Neuronal stem cell (in vitro differentiated cells): ENCODE measurements around the gene ZNRF1.

Experiments
- DNase-seq: peaks from one replicate; pipeline ENCODE4 v3.0.0-alpha.2; 2013; ENCODE audit warnings: low spot score
- H2AFZ ChIP-seq: one replicate; pipeline ENCODE4 v1.6.1; 2013; ENCODE audit warnings: mild to moderate bottlenecking, low read length, inconsistent platforms
- H2AK5ac ChIP-seq: 2 replicates; pipeline ENCODE4 v1.6.1; 2013; ENCODE audit warnings: low read depth, mild to moderate bottlenecking, inconsistent platforms, low read length, moderate library complexity, mixed read lengths
- H2BK120ac ChIP-seq: 2 replicates; pipeline ENCODE4 v1.6.1; 2013; ENCODE audit warnings: low read depth, mild to moderate bottlenecking, inconsistent platforms, low read length, moderate library complexity, mixed read lengths
- H2BK12ac ChIP-seq: one replicate; pipeline ENCODE4 v1.6.1; 2013; ENCODE audit warnings: low read length, inconsistent platforms
- H2BK15ac ChIP-seq: 2 replicates; pipeline ENCODE4 v1.6.1; 2013; ENCODE audit warnings: mild to moderate bottlenecking, low read length, inconsistent platforms, mixed read lengths
- H2BK5ac ChIP-seq: one replicate; pipeline ENCODE4 v1.6.1; 2013; ENCODE audit warnings: inconsistent platforms, mild to moderate bottlenecking, low read length, moderate library complexity
- H3K14ac ChIP-seq: one replicate; pipeline ENCODE4 v1.6.1; 2013; ENCODE audit warnings: low read length, inconsistent platforms
- H3K18ac ChIP-seq: 2 replicates; pipeline ENCODE4 v1.6.1; 2013; ENCODE audit warnings: low read length, inconsistent platforms
- H3K23ac ChIP-seq: 2 replicates; pipeline ENCODE4 v1.6.1; 2013; ENCODE audit warnings: low read depth, mild to moderate bottlenecking, mixed read lengths, low read length, inconsistent platforms; ENCODE audit not compliant: poor library complexity
- H3K27ac ChIP-seq: replicated peaks from 3 replicates; pipeline ENCODE4 v1.5.1; 2013; ENCODE audit warnings: low read length, inconsistent platforms
- H3K27me3 ChIP-seq, 3 experiments: 2 replicates each; pipeline ENCODE4 v1.6.1; 2013; ENCODE audit warnings: low read length in 3 of 3, mild to moderate bottlenecking in 2 of 3, inconsistent platforms in 1 of 3, low read depth in 1 of 3, mixed read lengths in 1 of 3, moderate library complexity in 1 of 3; ENCODE audit not compliant: control insufficient read depth in 3 of 3, insufficient read depth in 3 of 3
- H3K36me3 ChIP-seq, 2 donors: replicated peaks in 1 of 2; 2 replicates each; pipeline ENCODE4 v1.6.1; 2013; ENCODE audit warnings: low read length in 2 of 2; ENCODE audit not compliant: control insufficient read depth in 2 of 2, insufficient read depth in 2 of 2
- H3K4ac ChIP-seq: 2 replicates; pipeline ENCODE4 v1.6.1; 2013; ENCODE audit warnings: inconsistent platforms, mild to moderate bottlenecking, low read length, moderate library complexity
- H3K4me1 ChIP-seq, 2 donors: 1 replicate in 1 of 2; 2 replicates in 1 of 2; pipeline ENCODE4 v1.6.1; 2013; ENCODE audit warnings: low read length in 2 of 2, low read depth in 1 of 2; ENCODE audit not compliant: control insufficient read depth in 2 of 2, insufficient read depth in 1 of 2
- H3K4me2 ChIP-seq: one replicate; pipeline ENCODE4 v1.6.1; 2013; ENCODE audit warnings: mild to moderate bottlenecking, low read length, inconsistent platforms; ENCODE audit not compliant: insufficient read depth, poor library complexity, severe bottlenecking
- H3K4me3 ChIP-seq, 2 donors: 2 replicates each; pipeline ENCODE4 v1.5.1; 2013; ENCODE audit warnings: low read length in 2 of 2, mild to moderate bottlenecking in 2 of 2, inconsistent platforms in 1 of 2, moderate library complexity in 1 of 2
- H3K79me1 ChIP-seq: one replicate; pipeline ENCODE4 v1.6.1; 2013; ENCODE audit warnings: low read depth, mild to moderate bottlenecking, inconsistent platforms, low read length, moderate library complexity
- H3K9ac ChIP-seq: one replicate; pipeline ENCODE4 v1.6.1; 2013; ENCODE audit warnings: mild to moderate bottlenecking, low read depth, low read length, inconsistent platforms; ENCODE audit not compliant: poor library complexity
- H3K9me3 ChIP-seq, 2 donors: replicated peaks in 1 of 2; 2 replicates each; pipeline versions ENCODE3 to v1.6.1; 2013; ENCODE audit warnings: low read length in 2 of 2, mild to moderate bottlenecking in 2 of 2, inconsistent platforms in 1 of 2, low read depth in 1 of 2, mixed read lengths in 1 of 2, moderate library complexity in 1 of 2; ENCODE audit not compliant: control insufficient read depth in 2 of 2, insufficient read depth in 1 of 2
- H4K8ac ChIP-seq: one replicate; pipeline ENCODE4 v1.6.1; 2013; ENCODE audit warnings: low read depth, mild to moderate bottlenecking, inconsistent platforms, low read length, moderate library complexity
- H4K91ac ChIP-seq: one replicate; pipeline ENCODE4 v1.6.1; 2013; ENCODE audit warnings: low read length, low read depth, mild to moderate bottlenecking, inconsistent platforms; ENCODE audit not compliant: poor library complexity
- WGBS, 2 donors: extraction: QIAGEN DNeasy Blood & Tissue Kit; methylation state at CpG; one replicate each; pipeline ENCODE4 v1.1.7; 2013; ENCODE audit warnings: missing lambda C conversion rate in 2 of 2, mixed read lengths in 1 of 2; ENCODE audit not compliant: insufficient read length in 2 of 2, insufficient replicate concordance in 1 of 2; ENCODE audit errors: extremely low coverage in 2 of 2; 5-methylcytosine and 5-hydroxymethylcytosine counted together

The ZNRF1 gene

DNA sequence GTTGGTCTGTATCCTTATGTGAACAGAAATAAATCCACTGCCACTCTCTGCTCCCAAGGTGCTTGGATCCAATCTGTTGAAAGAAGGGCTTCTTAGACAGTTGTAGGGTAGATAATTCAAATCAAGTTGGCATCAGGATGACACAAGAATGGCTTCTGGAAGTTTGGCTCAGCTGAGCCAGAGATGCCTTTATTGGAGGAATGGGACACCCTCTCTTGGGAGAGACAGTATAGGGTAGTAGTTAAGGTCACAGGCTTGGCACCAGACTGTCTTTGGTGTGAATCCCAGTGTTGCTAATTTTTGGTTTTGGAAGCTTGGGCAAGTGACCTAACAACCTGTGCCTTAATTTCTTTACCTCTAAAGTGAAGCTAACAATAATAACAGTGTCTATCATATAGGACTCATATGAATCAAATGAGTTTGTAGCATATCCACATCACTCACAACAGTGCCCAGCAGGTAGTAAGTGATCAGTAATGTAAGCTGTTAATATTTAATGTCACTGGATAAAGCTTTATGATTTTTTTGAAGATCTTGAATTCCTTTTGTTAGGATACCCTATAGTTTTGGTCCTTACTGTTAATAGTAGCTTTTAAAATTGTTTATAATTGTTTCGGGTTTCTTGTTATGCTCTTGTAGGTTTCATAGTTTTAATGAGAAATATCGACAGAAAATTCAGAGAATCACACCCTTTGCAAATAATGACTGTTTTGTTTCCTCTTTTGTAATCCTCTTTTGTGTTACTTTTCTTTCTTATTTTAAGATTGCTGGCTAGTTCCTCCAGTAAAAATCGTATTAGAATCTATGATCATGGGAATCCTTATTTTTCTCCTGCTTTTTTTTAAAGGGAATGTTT is 19.1 kb downstream of the ZNRF1 start:
- Histone ChIP-seq H2BK12ac (no peak overlapping the region), H3K27ac (no peak overlapping the region), H3K4ac (no peak overlapping the region), H3K4me1 (no peaks in the 10 kb centered on the region), H3K36me3 (peaks cover 2 to 5% of the 10 kb centered on the region in 2 donors), H2BK5ac (no peak overlapping the region), H3K23ac (no peak overlapping the region), H2AK5ac (no peak overlapping the region), H3K9ac (no peak overlapping the region), H4K8ac (no peak overlapping the region), H3K27me3 (no peaks in the 10 kb centered on the region), H2AFZ (no peak overlapping the region), H3K4me2 (no peak overlapping the region), H2BK120ac (no peak overlapping the region), H3K9me3 (peaks cover 2 to 30% of the 10 kb centered on the region in 2 donors), H3K14ac (no peak overlapping the region), H3K79me1 (no peaks in the 10 kb centered on the region), H4K91ac (no peak overlapping the region), H3K4me3 (no peak overlapping the region), H3K18ac (no peak overlapping the region), H2BK15ac (no peak overlapping the region)
- no CpG with 5 or more reads among the region's 3 CpGs for WGBS, 2 donors
- no peak for DNase-seq

DNA sequence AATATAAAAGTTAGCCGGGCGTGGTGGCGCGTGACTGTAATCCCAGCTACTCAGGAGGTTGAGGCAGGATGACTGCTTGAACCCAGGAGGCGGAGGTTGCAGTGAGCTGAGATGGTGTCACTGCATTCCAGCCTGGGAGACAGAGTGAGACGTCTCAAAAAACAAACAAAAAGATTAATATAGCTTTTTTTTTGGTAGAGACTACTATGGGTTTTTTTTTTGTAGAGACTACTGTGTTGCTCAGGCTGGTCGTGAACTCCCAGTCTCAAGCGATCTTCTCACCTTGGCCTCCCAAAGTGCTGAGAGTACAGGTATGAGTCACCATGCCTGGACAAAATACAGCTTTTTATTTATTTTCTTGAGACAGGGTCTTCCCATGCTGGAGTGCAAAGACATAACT is 20.2 kb downstream of the ZNRF1 start:
- Histone ChIP-seq H3K9me3 (peaks cover 2 to 30% of the 10 kb centered on the region in 2 donors), H2BK120ac (no peak overlapping the region), H4K91ac (no peak overlapping the region), H3K79me1 (no peaks in the 10 kb centered on the region), H3K9ac (no peak overlapping the region), H3K27me3 (no peaks in the 10 kb centered on the region), H2BK5ac (no peak overlapping the region), H2BK12ac (no peak overlapping the region), H3K36me3 (peaks cover 2 to 5% of the 10 kb centered on the region in 2 donors), H3K23ac (no peak overlapping the region), H2AK5ac (no peak overlapping the region), H3K4ac (no peak overlapping the region), H3K4me3 (no peak overlapping the region), H3K14ac (no peak overlapping the region), H3K4me1 (no peaks in the 10 kb centered on the region), H3K18ac (no peak overlapping the region), H3K4me2 (no peak overlapping the region), H4K8ac (no peak overlapping the region), H3K27ac (no peak overlapping the region), H2BK15ac (no peak overlapping the region), H2AFZ (no peak overlapping the region)
- WGBS, 2 donors: no CpG with 5 or more reads among the region's 8 CpGs
- no peak for DNase-seq

DNA sequence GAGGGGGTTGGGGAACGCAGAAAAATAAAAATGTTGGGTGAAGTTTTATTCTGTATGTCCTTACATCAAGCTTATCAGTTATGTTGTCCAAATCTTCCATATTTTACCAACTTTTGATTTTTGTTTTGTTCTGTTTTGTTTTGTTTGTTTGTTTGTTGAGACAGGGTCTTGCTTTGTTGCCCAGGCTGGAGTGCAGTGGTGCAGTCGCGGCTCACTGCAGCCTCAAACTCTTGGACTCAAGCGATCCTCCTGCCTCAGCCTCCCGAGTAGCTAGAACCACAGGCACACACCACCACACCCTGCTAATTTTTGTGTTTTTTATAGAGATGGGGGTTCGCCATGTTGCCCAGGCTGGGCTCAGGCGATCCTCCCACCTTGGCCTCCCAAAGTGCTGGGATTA is 20.8 kb downstream of the ZNRF1 start:
- no peak for DNase-seq
- no peak overlapping the region for H3K18ac ChIP-seq
- no peaks in the 10 kb centered on the region for H3K4me1 ChIP-seq
- H3K14ac ChIP-seq: no peak overlapping the region
- H2AFZ ChIP-seq: no peak overlapping the region
- H3K27ac ChIP-seq: no peak overlapping the region
- no peak overlapping the region for H3K4ac ChIP-seq
- H4K8ac ChIP-seq: no peak overlapping the region
- no peak overlapping the region for H3K9ac ChIP-seq
- H3K9me3 ChIP-seq: peaks cover 2 to 30% of the 10 kb centered on the region in 2 donors
- no peak overlapping the region for H3K23ac ChIP-seq
- H2BK120ac ChIP-seq: no peak overlapping the region
- H2AK5ac ChIP-seq: no peak overlapping the region
- no peak overlapping the region for H3K4me2 ChIP-seq
- H3K36me3 ChIP-seq: peaks cover 2 to 5% of the 10 kb centered on the region in 2 donors
- no peak overlapping the region for H2BK15ac ChIP-seq
- no peak overlapping the region for H2BK12ac ChIP-seq
- H3K27me3 ChIP-seq: no peaks in the 10 kb centered on the region
- no CpG with 5 or more reads among the region's 7 CpGs for WGBS, 2 donors
- no peak overlapping the region for H2BK5ac ChIP-seq
- no peak overlapping the region for H4K91ac ChIP-seq
- H3K4me3 ChIP-seq: no peak overlapping the region
- H3K79me1 ChIP-seq: no peaks in the 10 kb centered on the region

DNA sequence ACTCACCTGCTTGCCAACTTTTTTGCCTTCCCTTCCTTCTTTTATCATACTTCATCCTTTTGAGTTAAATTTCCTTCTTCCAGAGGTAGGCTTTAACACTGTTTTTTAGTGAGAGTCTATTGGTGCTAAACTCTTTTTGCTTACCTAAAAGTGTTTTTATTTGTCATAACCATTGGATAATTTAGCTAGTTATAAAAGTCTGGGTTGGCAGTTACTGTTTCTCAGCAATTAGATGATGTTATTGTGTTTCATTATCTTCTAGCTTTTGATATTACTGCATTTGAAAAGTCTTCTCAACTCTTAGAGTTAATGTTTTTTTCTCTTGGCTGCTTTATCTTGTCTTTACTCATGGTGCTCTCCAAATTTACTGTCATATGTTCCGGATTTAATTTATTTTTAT is 22.6 kb downstream of the ZNRF1 start:
- no peak overlapping the region for H2AFZ ChIP-seq
- H2BK5ac ChIP-seq: no peak overlapping the region
- peaks cover 2 to 27% of the 10 kb centered on the region in 2 donors for H3K9me3 ChIP-seq
- H2BK15ac ChIP-seq: no peak overlapping the region
- H3K79me1 ChIP-seq: peaks cover 2% of the 10 kb centered on the region
- no peak overlapping the region for H3K4ac ChIP-seq
- H2BK120ac ChIP-seq: no peak overlapping the region
- H3K4me3 ChIP-seq: no peak overlapping the region
- H3K36me3 ChIP-seq: peaks cover 2 to 5% of the 10 kb centered on the region in 2 donors
- no peak overlapping the region for H3K27ac ChIP-seq
- DNase-seq: no peak
- no peak overlapping the region for H4K8ac ChIP-seq
- H2AK5ac ChIP-seq: no peak overlapping the region
- no peak overlapping the region for H2BK12ac ChIP-seq
- H3K4me2 ChIP-seq: no peak overlapping the region
- no peak overlapping the region for H4K91ac ChIP-seq
- no peaks in the 10 kb centered on the region for H3K4me1 ChIP-seq
- no peaks in the 10 kb centered on the region for H3K27me3 ChIP-seq
- WGBS, 2 donors: no CpG with 5 or more reads among the region's 1 CpG
- H3K18ac ChIP-seq: no peak overlapping the region
- H3K23ac ChIP-seq: no peak overlapping the region
- H3K9ac ChIP-seq: no peak overlapping the region
- H3K14ac ChIP-seq: no peak overlapping the region
